Spleen (tissue), 7 donors: ENCODE measurements around the gene PLCB4.

ENCODE experiments used
- POLR2A ChIP-seq, 3 donors: fragments of 450-650 bp; IDR thresholded peaks; one replicate each; pipeline ENCODE4 v1.5.1; 2017; ENCODE audit warnings: antibody characterized with exemption in 3 of 3, mild to moderate bottlenecking in 1 of 3
- TF ChIP-seq, protein P1 (sequence below), 11 experiments: fragments of 200-600 bp in 7 of 11; fragments of 450-650 bp in 4 of 11; sonication (generic) in 4 of 11; IDR thresholded peaks in 8 of 11; conservative IDR thresholded peaks in 3 of 11; 1 replicate in 7 of 11; 2 replicates in 4 of 11; pipeline versions ENCODE4 v1.4.0 to v1.8.0; 2016 to 2021; ENCODE audit warnings: antibody characterized with exemption in 11 of 11, inconsistent platforms in 4 of 11, mild to moderate bottlenecking in 1 of 11
- donor health status: DM: no; HTN: no; CAD: no; lungs with moderate emphysema.
- donor health status: DM: no; HTN: no; CAD: no.
- donor health status: DM: no; HTN: no; CAD: no.

DNA sequence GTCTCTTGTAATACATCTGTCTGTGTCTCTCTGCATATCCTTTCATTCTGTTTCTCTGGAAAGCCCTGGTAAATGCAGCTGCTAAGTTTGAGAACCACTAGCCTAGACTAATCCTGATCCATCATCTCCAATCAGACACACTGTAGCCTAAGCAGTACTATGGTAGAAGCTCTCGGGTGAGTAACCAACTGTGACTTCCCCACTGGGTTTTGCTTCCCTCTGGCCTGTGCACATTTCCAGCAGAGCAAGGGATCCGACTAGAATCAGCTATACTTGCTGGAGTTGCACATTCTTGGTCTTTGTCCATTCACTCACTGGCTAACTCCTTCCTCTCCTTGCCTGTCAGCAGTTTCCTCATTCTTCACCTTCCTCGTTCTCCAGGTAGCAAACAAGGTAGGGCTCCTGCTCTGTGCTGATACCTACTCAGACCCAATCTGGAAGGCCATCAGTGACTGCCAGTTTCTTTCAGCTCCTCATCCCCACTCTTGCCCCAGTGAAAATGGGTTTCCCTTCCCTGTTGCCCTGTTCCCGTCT, 184.2 kb downstream of the PLCB4 start:
- TF ChIP-seq, protein P1, sequence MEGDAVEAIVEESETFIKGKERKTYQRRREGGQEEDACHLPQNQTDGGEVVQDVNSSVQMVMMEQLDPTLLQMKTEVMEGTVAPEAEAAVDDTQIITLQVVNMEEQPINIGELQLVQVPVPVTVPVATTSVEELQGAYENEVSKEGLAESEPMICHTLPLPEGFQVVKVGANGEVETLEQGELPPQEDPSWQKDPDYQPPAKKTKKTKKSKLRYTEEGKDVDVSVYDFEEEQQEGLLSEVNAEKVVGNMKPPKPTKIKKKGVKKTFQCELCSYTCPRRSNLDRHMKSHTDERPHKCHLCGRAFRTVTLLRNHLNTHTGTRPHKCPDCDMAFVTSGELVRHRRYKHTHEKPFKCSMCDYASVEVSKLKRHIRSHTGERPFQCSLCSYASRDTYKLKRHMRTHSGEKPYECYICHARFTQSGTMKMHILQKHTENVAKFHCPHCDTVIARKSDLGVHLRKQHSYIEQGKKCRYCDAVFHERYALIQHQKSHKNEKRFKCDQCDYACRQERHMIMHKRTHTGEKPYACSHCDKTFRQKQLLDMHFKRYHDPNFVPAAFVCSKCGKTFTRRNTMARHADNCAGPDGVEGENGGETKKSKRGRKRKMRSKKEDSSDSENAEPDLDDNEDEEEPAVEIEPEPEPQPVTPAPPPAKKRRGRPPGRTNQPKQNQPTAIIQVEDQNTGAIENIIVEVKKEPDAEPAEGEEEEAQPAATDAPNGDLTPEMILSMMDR (IDR thresholded peaks at IDR 0.05 in 8 of 11, conservative IDR thresholded peaks at IDR 0.05 in 3 of 11): no peak
- TF ChIP-seq POLR2A (IDR thresholded peaks at IDR 0.05): no peak
